ENCODE results near the gene ANAPC15. TPM values are rescaled to one million over a fixed set of nuclear protein-coding genes. Genes with fewer than 3 reads are reported as not detected.
A peak's percentile ranks its signal among the peaks of the same experiment; 100 is the strongest.

ANAPC15 gene
- polyA plus RNA-seq, 1 of the 3 experiments (the other 2 are of a cell fraction), result 92.3 TPM

GRCh38 chr11:72146625-72147024 is 34.1 kb upstream of the ANAPC15 start:
- no peaks in the 10 kb centered on the region for H3K9me3 ChIP-seq
- H3K4me1 ChIP-seq (ENCODE audit: control insufficient read depth in 1 of 2, insufficient read depth in 2 of 2, low read depth in 1 of 2, low read length in 1 of 2), result no peaks in the 10 kb centered on the region; a peak in 1 of 4 replicates
- no peak overlapping the region for H3K4me3 ChIP-seq (ENCODE audit: low read depth in 2 of 2, low read length in 1 of 2)
- H3K9ac ChIP-seq, result no peak overlapping the region
- 22% methylated on average over 2 of the region's 2 CpGs for WGBS (ENCODE audit: low lambda C conversion rate)
- no peaks in the 10 kb centered on the region for H3K36me3 ChIP-seq (replicated peaks in 1 of 2; ENCODE audit: control insufficient read depth in 1 of 2, insufficient read depth in 2 of 2, low read length in 1 of 2)
- H2AFZ ChIP-seq (ENCODE audit: low read depth), result no peak overlapping the region
- H3K4me2 ChIP-seq, result no peak overlapping the region
- no peaks in the 10 kb centered on the region for H3K79me2 ChIP-seq (ENCODE audit: insufficient read depth)
- no peak for DNase-seq
- no peaks in the 10 kb centered on the region for H4K20me1 ChIP-seq (ENCODE audit: insufficient read depth)
- POLR2A ChIA-PET, result no interaction called here
- no peak overlapping the region for H3K27ac ChIP-seq (ENCODE audit: low read depth in 2 of 2, low read length in 1 of 2)
- CTCF ChIA-PET, result interaction anchor here (0.9 to 1.9 kb wide), 3 partner anchors 10 to 284 kb away, joined by 3 to 7 read pairs (median 5); no protein-coding TSS in a partner anchor
- no peaks in the 10 kb centered on the region for H3K9me2 ChIP-seq
- no peak for TF ChIP-seq POLR2AphosphoS5 (IDR thresholded peaks at IDR 0.05; ENCODE audit: low read depth, low read length)
- no peak for TF ChIP-seq RXRA (IDR thresholded peaks at IDR 0.05; ENCODE audit: borderline replicate concordance, low read depth)
- TF ChIP-seq FOSL2 (IDR thresholded peaks at IDR 0.05; ENCODE audit: borderline replicate concordance, low read depth), result no peak
- no peaks in the 10 kb centered on the region for H3K27me3 ChIP-seq (ENCODE audit: insufficient read depth)
- H3F3A ChIP-seq (replicated peaks; ENCODE audit: insufficient read depth), result no peaks in the 10 kb centered on the region

GRCh38 chr11:72144807-72145565 is 32.5 kb upstream of the ANAPC15 start:
- Histone ChIP-seq H3K27me3 (ENCODE audit: insufficient read depth) (no peaks in the 10 kb centered on the region), H3K9me3 (no peaks in the 10 kb centered on the region), H4K20me1 (ENCODE audit: insufficient read depth) (no peaks in the 10 kb centered on the region), H3K4me1 (ENCODE audit: control insufficient read depth in 1 of 2, insufficient read depth in 2 of 2, low read depth in 1 of 2, low read length in 1 of 2) (no peaks in the 10 kb centered on the region; a peak in 1 of 4 replicates), H3K27ac (ENCODE audit: low read depth in 2 of 2, low read length in 1 of 2) (peak overlapping the region in 1 of 2 experiments; percentile 27; a peak in 1 of 4 replicates), H3K79me2 (ENCODE audit: insufficient read depth) (no peaks in the 10 kb centered on the region), H3F3A (replicated peaks; ENCODE audit: insufficient read depth) (no peaks in the 10 kb centered on the region), H3K9me2 (no peaks in the 10 kb centered on the region), H3K36me3 (replicated peaks in 1 of 2; ENCODE audit: control insufficient read depth in 1 of 2, insufficient read depth in 2 of 2, low read length in 1 of 2) (no peaks in the 10 kb centered on the region), H3K9ac (no peak overlapping the region), H2AFZ (ENCODE audit: low read depth) (no peak overlapping the region), H3K4me3 (ENCODE audit: low read depth in 2 of 2, low read length in 1 of 2) (no peak overlapping the region), H3K4me2 (no peak overlapping the region)
- DNase-seq, result no peak
- ChIA-PET CTCF (interaction anchor here (0.7 to 3.5 kb wide), 37 partner anchors 8 to 311 kb away, joined by 3 to 35 read pairs (median 7); partner anchors contain the start of gene CLPB), POLR2A (no interaction called here)
- WGBS (ENCODE audit: low lambda C conversion rate), result 63% methylated on average over 4 of the region's 4 CpGs
- TF ChIP-seq CTCF (IDR thresholded peaks at IDR 0.05) (no peak), TCF12 (IDR thresholded peaks at IDR 0.05) (no peak), RAD21 (IDR thresholded peaks at IDR 0.05; ENCODE audit: low read length) (no peak), TAF1 (IDR thresholded peaks at IDR 0.05; ENCODE audit: borderline replicate concordance, low read depth, low read length) (no peak), SMC3 (IDR thresholded peaks at IDR 0.05; ENCODE audit: low read depth, low read length) (no peak), USF1 (IDR thresholded peaks at IDR 0.05; ENCODE audit: borderline replicate concordance, low read depth) (no peak), RXRA (IDR thresholded peaks at IDR 0.05; ENCODE audit: borderline replicate concordance, low read depth) (peak; percentile 14; the same call in 1 of the 2 replicates), FOXJ3 (CRISPR knock-in tag; IDR thresholded peaks at IDR 0.05) (no peak), NRF1 (IDR thresholded peaks at IDR 0.05; ENCODE audit: low read depth, low read length) (no peak), JUND (IDR thresholded peaks at IDR 0.05) (no peak), GATA2 (CRISPR knock-in tag; IDR thresholded peaks at IDR 0.05) (no peak), CHD2 (IDR thresholded peaks at IDR 0.05; ENCODE audit: low read length, partially characterized antibody) (no peak), POLR2AphosphoS5 (IDR thresholded peaks at IDR 0.05; ENCODE audit: low read depth, low read length) (no peak), USF2 (IDR thresholded peaks at IDR 0.05; ENCODE audit: borderline replicate concordance, low read depth, low read length) (no peak), YY1 (IDR thresholded peaks at IDR 0.05; ENCODE audit: low read depth) (no peak), REST (IDR thresholded peaks at IDR 0.05; ENCODE audit: low read depth, low read length) (no peak), RCOR1 (IDR thresholded peaks at IDR 0.05; ENCODE audit: low read length) (no peak), NFIC (IDR thresholded peaks at IDR 0.05; ENCODE audit: borderline replicate concordance) (0 out of 2 replicates have a peak, but pooled peaks have one; percentile 28), FOSL2 (IDR thresholded peaks at IDR 0.05; ENCODE audit: borderline replicate concordance, low read depth) (peak; percentile 4; the same call in 1 of the 2 replicates), MXI1 (IDR thresholded peaks at IDR 0.05; ENCODE audit: low read depth, low read length) (no peak)
